ENCODE measurements around the gene XXYLT1.

The XXYLT1 gene

DNA sequence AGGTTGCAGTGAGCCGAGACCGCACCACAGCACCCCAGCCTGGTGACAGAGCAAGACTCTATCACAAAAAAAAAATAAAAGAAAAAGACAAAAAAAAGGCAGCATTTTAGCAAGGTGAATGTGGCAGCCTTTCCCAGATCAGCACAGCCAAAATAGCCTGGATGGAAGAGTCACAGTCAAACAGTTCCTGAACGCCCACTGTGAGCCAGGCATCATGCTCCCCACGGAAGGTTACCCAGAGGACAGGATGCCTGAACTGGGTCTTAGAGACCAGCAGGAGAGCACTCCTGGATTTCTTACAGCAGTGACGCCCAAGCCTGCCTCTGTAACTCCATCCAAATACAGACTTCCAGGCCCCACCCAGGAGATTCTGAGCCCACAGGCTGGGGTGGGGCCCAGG is 4.5 kb downstream of the XXYLT1 start:
- no peak for DNase-seq

DNA sequence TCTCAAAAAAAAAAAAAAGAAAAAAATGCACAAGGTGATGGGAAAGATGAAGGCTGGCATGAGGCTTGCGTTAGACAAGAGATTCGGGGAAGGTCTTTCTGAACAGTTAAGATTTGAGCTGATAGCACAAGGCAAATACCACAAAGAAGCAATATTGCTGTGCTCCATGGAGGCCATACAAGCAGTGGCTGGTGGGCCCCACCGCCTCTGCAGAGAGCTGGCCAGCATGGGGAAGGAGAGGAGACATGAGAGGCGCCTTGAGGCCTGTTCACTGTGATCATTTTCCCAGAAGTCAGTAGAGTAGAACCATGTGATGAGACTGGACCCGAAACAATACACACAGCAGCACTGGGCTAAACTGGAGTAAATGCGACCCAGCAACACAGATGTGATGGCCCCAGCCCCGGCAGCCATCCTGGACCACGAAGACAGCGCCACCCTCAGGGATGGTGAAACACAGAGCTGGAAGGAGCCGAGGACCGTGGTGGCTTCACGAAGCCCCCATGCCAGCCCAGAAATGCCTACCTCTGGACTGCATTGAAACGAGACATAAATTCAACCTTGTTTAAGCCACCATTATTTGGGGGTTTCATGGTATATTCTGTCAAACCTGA is 5.5 kb downstream of the XXYLT1 start:
- DNase-seq, result no peak

GRCh38 chr3:195263925-195264600 is 6.9 kb downstream of the XXYLT1 start:
- DNase-seq, result no peak

DNA sequence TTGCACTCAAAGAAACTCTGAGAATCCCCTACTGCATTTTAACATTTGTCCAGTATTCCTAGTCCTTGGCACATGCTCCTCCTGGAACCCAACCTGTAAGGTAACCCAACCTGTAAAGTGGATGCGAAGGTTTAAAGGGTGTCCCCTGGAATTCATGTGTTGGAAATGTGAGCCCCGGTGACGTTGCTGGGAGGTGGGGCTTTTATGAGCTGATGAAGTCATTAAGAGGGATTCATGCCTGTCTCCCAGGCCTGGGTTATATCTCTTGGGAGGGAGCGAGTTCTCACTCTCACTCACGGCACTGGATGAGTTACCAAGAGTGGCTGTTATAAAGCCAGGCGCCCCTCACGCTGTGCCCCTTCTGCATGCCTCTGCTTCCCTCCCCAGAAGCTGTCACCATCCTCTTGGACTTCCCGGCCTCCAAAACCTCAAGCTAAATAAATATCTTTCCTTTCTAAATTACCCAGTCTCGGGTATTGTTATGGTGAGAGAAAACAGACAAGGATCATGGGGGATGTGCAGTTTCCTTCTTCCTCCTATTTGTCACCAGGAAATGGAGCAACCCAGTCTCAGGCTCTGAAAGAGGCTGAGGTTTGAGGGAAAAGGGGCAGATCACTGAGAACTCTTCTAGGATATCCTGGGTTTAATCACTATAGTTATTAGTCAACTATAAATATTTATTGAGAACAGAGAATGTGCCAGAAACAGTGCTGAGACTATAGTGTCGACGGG is 7.6 kb downstream of the XXYLT1 start:
- DNase-seq, result no peak

- DNase-seq, result no peak
Observed at GRCh38 chr3:195261925-195262324, 9.0 kb downstream of the XXYLT1 start.

GRCh38 chr3:195260280-195260905 is 10.6 kb downstream of the XXYLT1 start:
- DNase-seq, result no peak

DNA sequence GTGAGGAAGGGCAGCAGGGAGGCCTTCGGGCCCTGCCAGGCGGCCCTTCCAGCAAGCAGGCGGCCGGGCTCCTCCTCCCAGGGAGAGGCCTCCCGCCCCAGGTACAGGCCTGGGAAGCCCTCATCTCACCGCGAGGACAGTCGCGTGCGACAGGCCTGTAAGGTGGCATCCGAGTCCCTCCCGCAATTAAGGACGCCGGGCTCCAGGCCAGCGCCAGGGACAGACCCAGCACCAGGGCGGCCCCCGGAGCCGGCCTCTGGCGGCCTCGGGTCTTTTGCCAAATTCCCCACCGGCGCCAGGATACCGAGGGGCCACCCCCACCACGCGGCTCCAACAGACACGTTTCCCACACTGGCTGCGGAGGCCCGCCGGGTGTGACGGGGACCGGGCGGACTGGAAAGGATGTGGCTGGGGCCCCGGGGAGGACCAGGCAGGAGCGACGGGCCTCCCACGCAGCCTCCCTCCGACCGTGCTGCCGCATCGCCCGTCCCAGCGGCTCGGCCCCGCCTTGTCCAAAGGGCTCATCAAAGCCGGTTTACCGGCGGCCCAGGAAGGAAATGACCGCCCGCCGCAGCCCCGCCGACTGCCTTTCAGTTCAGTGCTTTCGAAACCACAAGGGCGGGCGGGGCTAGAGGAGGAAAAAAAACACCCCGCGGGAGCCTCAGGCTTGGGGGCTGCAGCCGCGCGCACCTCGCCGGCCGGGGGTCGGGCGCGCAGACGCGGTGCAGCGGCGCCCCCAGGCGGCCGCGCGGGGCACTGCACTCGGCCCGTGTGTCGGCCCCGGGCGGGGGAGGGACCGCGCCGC is 11.3 kb downstream of the XXYLT1 start:
- peak; percentile 77 for DNase-seq

DNA sequence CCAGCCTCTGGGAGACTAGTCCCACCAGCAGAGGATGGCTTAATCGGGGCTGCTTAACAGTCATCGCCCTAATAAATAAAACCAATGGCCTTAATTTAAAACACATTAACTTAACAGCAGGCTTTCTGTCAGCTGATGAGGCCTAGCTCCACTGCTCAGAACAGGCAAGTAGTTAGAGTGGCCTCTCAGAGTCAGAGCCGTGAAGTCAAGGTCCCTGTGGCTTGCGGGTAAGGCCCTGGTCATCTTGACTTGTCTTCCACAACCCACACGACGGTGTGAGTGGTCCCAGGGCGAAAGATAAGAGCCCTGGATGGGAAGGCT is 11.8 kb downstream of the XXYLT1 start:
- no peak for DNase-seq

GRCh38 chr3:195258449-195259153 is 12.4 kb downstream of the XXYLT1 start:
- no peak for DNase-seq

DNA sequence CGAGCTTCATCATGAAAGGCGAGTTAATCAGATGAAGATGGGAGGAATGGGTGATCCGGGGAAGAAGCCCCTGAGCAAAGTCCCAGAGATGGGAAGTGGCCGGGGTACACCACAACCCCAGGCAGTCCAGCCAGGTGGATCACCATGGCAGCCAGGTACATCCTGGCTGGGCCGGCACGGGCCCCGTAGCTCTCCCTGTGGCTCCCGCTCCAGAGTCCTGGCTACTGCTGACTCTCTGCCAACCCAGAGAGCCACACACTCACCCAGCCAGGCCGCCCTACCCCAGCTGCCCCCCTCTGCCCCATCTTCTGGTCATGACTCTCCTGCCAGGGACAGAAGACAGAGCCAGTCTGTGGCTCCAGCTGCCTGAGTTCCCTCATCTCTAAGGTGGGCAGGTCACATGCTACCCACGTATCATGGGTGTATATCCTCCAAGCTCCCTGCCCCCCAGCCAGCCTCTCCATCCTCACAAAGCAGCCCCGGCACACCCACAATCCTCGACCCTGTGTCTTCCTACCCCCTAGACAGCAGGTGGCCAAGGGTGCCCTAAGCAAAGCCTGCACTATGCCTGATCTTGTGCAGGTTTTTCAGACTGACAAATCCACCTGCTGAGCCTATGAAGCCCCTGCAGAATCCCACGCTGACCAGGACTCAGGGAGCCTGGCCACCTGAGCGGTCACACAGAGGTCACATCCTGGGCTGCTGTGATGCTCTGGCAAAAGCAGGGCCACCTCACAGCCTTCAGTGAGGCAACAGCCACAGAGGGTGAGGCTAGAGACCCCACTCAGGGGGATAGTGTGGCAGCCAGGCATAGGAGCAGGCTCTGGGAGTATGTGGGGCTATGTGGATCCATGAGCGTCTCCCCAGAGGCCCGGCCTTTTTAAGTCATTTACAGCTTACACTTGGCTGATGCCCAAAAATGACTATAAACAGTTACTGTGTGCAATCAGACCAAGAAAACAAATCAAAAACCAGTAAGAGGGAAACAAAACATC is 13.2 kb downstream of the XXYLT1 start:
- DNase-seq, result no peak

DNA sequence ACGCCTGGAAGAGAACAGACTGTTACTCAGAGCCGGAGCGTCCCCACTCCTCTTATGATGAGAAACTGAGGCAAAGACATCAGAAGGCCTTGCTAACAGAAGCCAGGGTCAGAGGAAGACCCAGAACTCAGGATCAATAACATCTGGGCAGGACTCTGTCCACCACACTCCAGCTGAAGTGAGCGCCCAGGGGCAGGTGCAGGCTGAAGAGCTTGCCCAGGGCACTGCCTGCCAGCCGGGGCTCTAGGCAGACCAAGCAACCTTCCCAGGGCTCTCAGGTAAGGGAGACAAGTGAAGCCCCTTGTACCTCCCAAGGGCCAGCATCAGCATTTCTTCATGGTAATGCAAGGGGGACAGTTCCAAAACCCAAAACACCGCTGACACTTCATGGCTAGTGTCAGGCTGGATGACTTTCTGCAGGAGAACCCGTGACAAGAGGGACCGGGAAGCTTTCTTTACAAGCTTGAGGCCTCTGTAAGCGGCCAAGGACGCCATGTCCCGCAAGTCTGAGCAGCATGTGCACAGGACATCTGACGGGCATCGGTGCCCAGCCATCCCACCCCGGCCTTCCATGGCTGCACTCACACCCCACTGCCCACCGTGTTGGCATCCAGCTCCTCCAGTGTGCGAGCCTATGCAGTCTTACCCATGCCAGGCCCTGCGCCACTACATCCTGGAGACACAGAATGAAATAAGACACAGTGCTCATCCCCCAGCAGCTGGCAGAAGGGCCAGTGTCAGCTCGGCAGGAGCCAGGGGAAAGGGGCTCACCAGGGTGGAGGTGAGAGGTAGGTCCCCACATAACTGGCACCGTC is 14.1 kb downstream of the XXYLT1 start:
- no peak for DNase-seq

DNA sequence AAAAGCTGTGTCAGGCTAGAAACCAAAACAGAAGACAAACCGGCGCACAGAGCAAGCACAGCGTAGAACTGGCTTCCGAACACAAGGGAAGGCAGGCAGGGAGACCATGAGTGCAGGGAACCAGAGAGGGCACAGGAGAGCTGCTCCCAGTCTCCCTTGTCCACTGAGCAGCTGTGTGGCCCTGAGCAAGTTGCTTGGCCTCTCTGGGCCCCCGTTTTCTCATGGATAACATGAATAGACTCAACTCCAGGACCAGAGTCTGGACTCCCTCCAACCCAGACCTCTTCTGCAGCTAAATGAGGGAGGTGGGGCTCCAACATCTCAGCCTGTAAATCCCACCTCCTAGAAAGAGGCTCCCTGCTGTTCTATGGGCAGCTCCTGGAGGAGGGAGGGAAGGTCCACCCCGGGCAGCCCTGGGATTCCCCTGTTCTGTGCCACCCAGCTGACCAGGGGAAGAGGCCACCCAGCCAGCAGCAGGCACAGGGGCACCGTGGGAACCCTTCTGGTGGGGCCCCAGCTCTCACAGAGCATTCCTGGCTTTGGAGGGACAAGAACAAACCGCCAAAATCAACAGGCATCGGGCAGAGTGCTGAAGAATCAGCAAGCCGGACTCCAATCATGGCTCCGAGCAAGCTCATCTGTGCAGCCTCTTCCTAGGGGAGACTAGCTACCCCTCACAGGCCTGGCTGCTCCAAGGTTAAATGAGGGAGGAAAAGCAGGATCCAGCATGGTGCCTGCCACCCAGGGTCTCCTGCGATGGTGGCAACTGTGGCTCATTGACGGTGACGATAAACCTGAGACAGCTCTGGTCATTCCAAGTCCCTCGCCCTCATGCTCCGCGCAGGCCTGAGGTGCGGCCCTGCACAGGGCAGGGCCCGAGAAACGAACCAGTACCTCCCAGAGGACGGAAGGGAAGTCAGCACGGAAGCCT is 15.1 kb downstream of the XXYLT1 start:
- DNase-seq, result no peak

DNA sequence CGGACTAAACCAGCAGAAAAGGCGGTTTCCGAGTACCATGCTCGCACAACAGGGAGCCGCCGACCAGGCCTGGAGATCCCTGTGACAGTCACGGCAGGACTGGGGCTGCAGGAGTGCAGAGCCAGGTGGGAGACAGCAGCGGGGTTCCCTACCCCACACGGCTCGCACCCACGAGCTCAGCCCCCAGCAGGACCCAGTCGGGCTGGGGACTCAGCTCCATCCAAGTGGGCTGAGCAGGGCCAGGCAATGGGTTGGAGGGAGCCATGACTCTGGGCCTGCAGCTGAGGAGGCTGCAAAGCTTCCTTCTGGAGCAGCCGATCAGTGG is 15.8 kb downstream of the XXYLT1 start:
- DNase-seq, result no peak

- DNase-seq, result no peak
Observed at GRCh38 chr3:195254454-195255175, 16.3 kb downstream of the XXYLT1 start.

DNA sequence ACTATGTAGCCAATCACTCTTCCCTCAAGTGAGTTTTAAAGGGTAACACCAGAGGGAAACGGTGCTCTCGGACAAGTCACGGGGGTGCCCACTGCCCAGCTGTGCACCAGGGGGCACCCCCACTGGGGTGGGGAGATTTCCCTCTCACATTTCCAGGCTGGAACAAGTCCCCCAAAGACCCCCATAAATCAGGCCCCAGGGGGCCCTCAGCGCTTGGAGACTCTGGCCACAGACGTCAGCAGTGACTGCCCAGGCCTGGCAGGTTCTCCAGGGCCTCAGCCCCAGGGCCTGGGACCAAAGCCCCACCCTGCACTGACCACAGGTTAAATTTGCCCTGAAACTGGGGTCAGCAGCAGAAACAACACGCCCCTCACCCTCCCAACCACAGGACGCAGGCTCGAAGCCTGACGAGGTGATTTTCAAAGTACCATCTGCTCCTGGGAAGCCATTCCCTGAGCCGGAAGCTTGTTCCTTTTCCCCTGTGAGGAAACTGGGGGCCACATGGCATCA is 17.0 kb downstream of the XXYLT1 start:
- DNase-seq, result no peak

DNA sequence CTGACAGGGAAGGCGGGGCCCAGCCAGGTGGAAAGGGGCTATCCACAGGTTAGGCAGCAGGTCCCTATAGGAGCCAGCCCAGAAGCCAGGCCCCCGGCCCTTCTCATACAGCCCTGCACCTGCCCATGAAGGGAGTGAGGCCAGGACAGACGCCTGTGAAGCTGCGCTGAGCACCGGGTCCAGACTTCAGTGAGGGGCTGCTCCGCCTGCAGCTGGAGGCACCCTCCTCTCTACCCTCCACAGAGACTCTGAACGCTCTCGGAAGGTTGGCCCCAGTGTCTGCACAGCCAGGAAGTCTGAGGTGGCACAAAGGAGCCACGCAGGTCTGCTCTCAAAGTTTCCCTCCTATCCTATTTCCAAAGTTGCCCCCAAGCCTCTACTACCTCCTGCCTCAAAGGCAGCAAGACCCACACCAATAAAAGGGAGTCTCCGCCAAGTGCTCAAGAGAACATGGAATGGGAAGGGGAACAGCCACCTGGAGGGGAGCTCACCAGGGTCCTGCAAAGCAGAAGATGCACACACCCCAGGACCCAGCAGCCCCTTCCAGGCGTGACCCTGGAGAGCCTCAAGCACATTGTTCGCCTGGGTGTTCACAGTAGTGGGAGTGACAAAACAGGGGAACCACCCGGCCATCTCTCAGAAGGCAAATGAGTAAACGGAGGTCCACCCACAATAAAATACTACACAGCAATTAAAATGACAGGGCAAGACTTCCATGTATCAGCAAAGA is 19.5 kb downstream of the XXYLT1 start:
- no peak for DNase-seq

DNA sequence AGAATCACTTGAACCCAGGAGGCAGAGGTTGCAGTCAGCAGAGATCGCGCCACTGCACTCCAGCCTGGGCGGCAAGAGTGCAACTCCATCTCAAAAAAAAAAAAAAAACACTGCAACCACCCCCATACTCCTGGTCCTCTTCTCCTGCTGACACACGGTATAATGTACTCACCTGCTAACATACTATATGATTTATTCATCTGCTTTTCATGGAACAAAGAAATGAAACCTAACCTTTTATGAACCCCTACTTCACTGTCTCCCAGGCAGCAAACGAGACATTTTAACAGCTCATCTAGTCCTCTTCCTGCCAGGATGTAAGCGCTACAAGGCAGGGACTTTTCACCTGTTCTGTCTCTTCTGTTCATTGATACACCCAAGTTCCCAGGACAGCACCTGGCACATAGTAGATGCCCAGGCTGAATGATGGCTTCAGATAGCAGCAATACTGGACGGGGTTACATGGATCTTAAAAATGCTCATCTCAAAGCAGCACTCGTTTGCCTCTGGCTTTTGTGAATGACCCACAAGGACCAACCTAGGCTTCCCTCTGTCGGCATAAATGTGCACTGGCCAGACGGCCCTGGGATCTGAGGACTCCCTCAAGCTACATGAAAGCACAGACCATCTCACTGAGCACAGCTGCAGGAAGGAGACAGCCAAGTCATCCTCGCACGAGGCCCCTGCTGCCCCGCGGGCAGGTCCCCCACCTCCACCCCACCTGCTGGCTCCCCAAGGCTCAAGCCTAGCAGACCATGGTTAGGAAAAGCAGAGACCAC is 20.3 kb downstream of the XXYLT1 start:
- no peak for DNase-seq
